ENCODE measurements around the gene USP24.

USP24 gene

GRCh38 chr1:55107101-55107500, 108.1 kb downstream of the USP24 start:
- DNase-seq: no peak

- no peak for DNase-seq
Measured at GRCh38 chr1:55103891-55104290, 111.3 kb downstream of the USP24 start.

- DNase-seq: no peak
Measured at GRCh38 chr1:55095095-55095494, 120.1 kb downstream of the USP24 start.

- DNase-seq: no peak
Measured at GRCh38 chr1:55092475-55092874, 122.7 kb downstream of the USP24 start.

GRCh38 chr1:55089683-55090082, 125.5 kb downstream of the USP24 start:
- DNase-seq: no peak

GRCh38 chr1:55088413-55088812, 126.8 kb downstream of the USP24 start:
- no peak for DNase-seq

- no peak for DNase-seq
Measured at GRCh38 chr1:55087439-55087838, 127.7 kb downstream of the USP24 start.

- no peak for DNase-seq
Measured at GRCh38 chr1:55084257-55084656, 130.9 kb downstream of the USP24 start.

GRCh38 chr1:55081905-55082296, 133.3 kb downstream of the USP24 start:
- no peak for DNase-seq

- no peak for DNase-seq
Measured at GRCh38 chr1:55081188-55081904, 133.8 kb downstream of the USP24 start.

- DNase-seq: no peak
Measured at GRCh38 chr1:55079651-55080050, 135.5 kb downstream of the USP24 start.

- peak; percentile 1 for DNase-seq
Measured at GRCh38 chr1:55078470-55078869, 136.7 kb downstream of the USP24 start.

- DNase-seq: no peak
Measured at GRCh38 chr1:55076356-55076755, 138.8 kb downstream of the USP24 start.

- DNase-seq: no peak
Measured at GRCh38 chr1:55074455-55074854, 140.7 kb downstream of the USP24 start.

GRCh38 chr1:55073187-55073916, 141.8 kb downstream of the USP24 start:
- no peak for DNase-seq

GRCh38 chr1:55071477-55071876, 143.7 kb downstream of the USP24 start:
- peak; percentile 14 for DNase-seq

- DNase-seq: peak; percentile 48
Measured at GRCh38 chr1:55070293-55071164, 144.6 kb downstream of the USP24 start.

GRCh38 chr1:55069280-55069679, 145.9 kb downstream of the USP24 start:
- no peak for DNase-seq

GRCh38 chr1:55068638-55069037, 146.5 kb downstream of the USP24 start:
- DNase-seq: no peak

- no peak for DNase-seq
Measured at GRCh38 chr1:55067914-55068313, 147.2 kb downstream of the USP24 start.

GRCh38 chr1:55067022-55067778, 148.0 kb downstream of the USP24 start:
- peak; percentile 75 for DNase-seq

GRCh38 chr1:55065648-55066047, 149.5 kb downstream of the USP24 start:
- no peak for DNase-seq

GRCh38 chr1:55064861-55065263, 150.3 kb downstream of the USP24 start:
- peak; percentile 57 for DNase-seq
